ENCODE results near the gene DMPK.
A peak's percentile ranks its signal among the peaks of the same experiment; 100 is the strongest.
"Not testable (repeated sequence)": the region's sequence is repeated elsewhere in the genome, so short reads cannot be mapped to it uniquely, and the experiment has no call there.

DMPK gene

DNA sequence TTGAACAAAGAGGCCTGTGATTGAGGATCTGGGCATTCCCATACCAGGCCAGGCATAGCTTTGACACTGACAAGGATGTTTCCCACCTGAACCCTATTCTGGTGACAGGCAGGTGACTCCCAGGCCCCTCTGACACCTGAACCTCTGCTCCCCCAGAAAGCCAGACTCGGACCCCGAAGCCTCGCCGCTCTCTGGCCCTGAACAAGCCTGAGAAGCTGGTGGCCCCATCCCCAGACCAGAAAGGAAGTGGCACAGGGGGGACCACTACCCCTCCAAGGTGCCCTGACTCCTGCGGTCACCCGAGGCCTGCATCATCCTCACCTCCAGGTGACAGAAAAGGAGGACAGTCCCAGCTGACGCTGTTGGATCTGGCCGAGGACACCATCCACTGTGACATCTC, 28.0 kb downstream of the DMPK start:
- no peak for DNase-seq (ENCODE audit: low read depth, low spot score)
- no peak overlapping the region for H3K27ac ChIP-seq

DNA sequence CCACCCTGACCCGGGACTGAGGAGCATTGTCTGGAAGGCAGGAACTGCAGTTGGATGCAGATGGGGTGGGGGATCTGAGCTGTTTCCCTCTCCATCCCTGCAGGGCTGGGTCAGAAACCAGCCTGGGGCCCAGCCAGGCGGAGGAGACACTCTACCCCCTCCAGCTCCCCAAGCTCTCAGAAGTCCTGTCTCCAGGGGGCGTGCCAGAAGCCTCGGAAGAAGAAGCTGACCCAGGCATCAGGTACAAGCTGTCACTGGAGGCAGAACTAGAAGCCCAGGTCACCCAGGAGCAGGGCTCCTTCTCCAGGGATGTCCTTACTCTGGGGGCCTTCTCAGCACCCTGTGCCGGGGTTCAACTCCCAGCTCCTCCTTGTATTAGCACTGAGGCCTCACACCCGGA, 28.7 kb downstream of the DMPK start:
- no peak overlapping the region for H3K27ac ChIP-seq
- DNase-seq (ENCODE audit: low read depth, low spot score) = no peak

DNA sequence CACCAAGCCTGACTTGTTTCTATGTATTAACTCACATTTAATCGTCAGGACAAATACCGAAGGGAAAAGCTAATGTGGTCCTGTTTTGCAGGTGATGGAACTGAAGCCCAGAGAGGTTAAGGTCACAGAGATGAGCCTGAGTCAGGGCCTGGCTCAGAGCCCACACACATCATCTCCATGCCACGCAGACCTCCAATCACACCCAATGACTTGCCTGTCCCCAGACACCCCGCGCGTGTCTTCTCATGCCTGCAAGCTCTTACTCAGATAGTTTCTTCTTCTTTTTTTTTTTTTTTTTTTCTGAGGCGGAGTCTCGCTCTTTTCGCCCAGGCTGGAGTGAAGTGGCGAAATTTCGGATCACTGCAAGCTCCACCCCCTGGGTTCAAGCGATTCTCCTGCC, 29.7 kb downstream of the DMPK start:
- peak; percentile 90 for DNase-seq (ENCODE audit: low read depth, low spot score)
- peak overlapping the region; percentile 62 for H3K27ac ChIP-seq

DNA sequence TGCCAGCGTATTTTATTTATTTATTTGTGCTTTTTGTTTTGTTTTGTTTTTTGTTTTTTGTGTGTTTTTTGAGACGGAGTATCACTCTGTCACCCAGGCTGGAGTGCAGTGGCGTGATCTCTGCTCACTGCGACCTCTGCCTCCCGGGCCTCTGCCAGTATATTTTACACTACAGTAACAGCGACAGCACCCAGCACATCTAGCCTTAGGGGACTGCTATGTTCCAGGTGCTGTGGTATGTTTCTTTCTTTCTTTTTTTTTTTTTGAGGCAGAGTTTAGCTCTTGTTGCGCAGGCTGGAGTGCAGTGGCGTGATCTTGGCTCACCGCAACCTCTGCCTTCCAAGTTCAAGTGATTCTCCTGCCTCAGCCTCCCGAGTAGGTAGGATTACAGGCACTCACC, 30.8 kb downstream of the DMPK start:
- H3K27ac ChIP-seq; DNase-seq (ENCODE audit: low read depth, low spot score): not testable (repeated sequence)

DNA sequence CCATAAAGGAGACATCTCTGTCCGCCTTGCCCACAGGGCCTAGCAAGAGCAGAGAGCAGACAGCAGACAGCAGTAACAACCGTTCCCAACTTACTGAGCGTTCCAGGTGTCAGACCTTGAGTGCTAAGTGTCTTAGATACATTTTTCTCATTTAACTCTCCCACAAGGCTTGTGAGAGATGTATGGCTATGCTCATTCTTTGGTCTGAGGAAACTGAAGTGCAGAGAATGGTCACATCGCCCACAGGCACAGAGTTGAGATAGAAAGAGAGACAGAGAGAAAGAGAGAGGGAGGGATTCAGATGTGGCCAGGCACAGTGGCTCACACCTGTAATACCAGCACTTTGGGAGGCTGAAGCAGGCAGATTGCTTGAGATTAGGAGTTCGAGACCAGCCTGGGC, 34.8 kb downstream of the DMPK start:
- no peak for DNase-seq (ENCODE audit: low read depth, low spot score)
- no peak overlapping the region for H3K27ac ChIP-seq

DNA sequence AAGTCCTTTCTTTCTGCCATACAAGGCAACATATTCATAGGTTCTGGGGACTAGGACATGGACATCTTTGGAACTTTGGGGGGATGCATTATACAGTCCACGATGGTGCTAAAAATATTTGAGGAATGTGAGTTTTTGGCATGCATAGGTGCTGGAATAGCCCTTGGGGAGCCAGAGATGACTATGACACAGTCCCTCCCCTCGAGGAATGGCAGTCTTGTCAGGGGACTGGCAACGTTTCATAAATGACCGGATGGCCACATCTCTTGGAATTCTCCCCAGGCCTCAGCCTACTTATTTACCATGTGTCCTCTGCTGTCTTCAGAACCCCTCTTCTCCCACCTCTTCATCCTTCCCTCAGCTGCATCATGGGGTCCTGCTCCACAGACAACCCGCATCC, 35.4 kb downstream of the DMPK start:
- no peak for DNase-seq (ENCODE audit: low read depth, low spot score)
- H3K27ac ChIP-seq = no peak overlapping the region

DNA sequence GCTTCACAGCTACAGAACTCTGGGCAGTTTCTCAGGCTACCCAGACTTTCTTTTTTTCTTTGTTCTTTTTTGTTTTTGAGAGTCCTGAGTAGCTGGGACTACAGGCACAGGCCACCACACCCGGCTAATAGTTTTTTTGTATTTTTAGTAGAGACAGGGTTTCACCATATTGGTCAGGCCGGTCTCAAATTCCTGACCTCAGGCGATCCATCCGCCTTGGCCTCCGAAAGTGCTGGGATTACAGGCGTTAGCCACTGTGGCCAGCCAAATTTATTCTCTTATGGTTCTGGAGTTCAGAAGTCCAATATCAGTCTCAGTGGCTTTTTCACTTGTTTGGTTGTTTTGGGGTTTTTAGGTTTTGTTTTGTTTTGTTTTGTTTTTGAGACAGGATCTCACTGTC, 36.7 kb downstream of the DMPK start:
- H3K27ac ChIP-seq = no peak overlapping the region
- DNase-seq (ENCODE audit: low read depth, low spot score) = no peak

DNA sequence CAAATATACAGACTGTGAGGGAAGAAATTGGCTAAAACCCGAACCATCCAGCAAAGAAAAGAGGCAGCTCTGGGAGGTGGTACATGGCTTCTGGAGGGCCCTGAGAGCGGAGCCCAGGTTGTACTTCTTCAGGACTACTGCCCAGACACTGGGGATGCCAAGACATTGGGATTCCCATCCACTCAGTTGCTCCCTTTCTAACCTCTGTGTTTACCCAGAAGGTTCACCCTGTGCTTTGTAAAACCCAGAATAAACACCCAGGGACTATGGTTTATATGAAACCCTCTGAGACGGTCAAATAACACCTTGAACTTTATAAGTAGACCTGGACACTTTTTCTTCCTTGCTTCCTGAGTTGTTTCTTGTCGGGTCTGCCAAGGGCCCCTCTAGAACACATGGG, 39.3 kb downstream of the DMPK start:
- no peak overlapping the region for H3K27ac ChIP-seq
- DNase-seq (ENCODE audit: low read depth, low spot score) = no peak

DNA sequence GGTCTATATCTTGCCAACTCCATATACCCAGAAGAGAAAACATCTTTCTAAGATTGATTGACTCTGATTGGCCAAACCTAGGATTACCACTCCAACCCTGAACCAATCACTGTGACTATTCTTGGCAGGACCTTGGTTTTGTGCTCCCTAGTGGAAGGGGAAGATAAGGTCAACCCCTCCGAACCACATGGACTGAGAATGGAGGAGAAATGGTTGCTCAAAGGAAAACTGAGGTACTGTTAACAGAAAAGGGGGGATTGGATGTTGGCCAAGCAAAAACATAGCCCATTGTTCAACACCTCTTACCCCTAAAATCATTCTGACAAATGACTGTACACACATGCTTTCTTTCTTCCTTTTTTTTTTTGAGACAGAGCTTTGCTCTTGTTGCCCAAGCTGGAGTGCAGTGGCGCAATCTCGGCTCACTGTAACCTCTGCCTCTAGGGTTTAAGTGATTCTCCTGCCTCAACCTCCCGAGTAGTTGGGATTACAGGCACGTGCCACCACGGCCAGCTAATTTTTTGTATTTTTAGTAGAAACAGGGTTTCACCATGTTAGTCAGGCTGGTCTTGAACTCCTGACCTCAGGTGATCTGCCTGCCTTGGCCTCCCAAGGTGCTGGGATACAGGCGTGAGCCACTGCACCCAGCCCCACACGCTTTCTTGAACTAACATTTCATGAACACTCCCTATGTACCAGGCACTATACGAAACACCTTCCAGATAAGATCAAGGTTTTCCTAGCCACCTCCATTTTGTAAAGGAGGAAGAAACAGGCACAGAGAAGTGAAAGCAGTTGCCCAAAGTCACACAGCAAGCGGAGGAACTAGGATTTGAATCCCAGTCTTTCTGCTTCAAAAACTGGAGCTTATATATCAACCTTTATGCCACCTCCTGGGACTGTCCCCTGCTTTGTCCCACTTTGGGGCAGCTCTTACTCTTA, 42.5 kb downstream of the DMPK start:
- H3K27ac ChIP-seq = no peak overlapping the region
- no peak for DNase-seq (ENCODE audit: low read depth, low spot score)

DNA sequence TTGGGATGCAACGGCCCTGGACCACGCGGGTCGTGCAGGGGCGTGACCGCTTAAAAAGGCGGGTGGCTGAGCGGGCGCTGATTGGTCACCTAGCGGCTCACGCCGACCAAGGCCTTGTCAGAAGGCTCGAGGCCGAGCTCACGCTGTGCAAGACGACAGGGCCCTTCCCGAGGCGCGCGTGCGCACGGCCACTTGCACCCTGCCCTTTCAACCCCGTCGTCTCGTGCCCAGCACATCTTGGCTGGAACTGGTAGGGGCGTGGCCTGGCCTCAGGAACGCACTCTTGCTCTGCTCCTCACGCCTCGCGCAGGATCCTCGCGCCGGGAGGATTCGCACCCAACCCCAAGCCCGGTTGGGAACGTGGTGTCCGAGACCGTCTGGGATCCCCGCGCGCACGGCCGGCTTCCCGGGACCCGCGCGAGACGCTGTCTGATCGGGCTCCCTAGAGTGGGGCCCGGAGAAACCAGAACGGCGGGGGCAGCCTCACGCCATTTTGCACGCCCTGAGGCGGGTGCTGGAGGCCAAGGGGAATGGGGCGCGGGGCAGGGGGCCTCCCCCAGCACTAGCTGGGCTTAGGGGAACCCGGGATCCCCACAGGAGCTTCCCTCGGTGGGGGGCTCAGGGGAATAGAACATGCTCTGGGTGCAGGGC, 49.0 kb downstream of the DMPK start, which contains the start of gene MEIOSIN:
TSS of gene MEIOSIN (plus strand) at position 280 of the 651 bp plus-strand sequence. CDS start 1,938 bp downstream, outside the sequence.
- H3K27ac ChIP-seq = no peak within 1 kb of the TSS
- DNase-seq (ENCODE audit: low read depth, low spot score) = no peak

DNA sequence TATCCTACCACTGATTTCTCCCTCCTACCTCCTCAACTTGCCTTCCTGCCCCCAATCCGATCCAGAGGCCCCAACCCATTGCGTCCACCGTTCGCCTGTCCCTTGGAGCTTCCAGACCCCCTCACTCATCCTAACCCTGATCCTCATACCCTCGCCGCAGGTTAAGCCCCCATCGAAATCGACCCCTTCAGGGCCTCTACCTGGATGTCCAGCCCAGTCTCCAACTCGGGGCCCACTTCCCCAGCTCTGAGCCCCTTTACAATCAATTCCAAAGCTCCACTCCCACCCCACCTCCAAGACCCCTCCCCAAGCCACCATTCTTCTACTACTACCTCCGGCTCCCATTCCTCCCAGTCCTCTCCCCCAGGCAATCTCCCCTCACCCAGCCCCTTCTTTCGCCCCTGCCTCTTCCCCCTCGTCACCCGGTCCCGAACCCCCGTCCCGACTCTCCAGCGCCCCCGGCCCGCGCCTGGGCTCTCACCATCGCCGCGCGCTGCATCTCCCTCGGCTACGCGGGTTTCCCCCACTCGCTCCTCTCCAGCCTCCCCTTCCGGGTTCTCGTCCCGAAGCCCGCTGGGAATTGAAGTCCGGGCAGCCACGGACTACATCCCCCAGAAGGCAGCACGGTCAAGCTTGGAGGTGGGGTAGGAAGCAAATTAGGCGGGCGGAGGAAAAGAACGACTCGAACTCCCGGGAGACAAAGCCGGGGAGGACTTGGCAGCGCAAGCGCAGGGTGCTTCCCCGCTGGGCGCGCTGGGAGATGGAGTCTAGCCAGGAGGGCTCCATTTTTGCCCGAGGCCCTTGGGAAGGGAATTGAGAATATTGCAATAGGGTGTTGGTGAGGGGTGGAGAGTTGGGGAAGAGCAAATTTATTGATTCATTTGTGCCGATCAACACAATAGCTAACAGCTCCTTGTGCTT, 51.7 kb downstream of the DMPK start, which contains the start of gene FBXO46:
TSS of gene FBXO46 (minus strand) at position 529 of the 921 bp plus-strand sequence. CDS start 17,401 bp downstream, outside the sequence.
- peak within 1 kb of the TSS; percentile 73 for H3K27ac ChIP-seq
- peak; percentile 89 for DNase-seq (ENCODE audit: low read depth, low spot score)

DNA sequence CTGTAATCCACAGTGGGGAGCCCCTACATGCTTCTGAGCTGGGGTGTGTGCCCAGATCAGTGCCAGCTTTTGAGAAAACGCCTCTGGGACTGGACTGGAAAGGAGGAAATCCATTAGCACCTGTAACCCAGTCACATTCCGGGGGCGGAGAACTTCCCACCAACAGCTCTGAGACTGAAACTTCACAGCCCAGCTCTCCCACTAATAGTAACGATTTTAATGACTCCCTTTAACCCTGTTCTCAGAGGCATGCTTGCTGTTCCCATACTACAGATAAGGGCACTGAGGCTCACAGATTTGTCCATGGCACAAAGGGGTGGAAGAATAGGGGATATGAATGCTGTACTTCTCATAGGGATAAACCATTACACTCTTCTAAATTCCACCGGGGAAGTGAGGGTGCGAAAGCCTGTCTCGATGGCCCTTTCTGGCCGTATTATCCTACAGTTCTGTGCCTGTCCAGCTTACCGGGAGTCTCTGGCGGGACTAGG, 52.4 kb downstream of the DMPK start:
- DNase-seq (ENCODE audit: low read depth, low spot score) = no peak
- H3K27ac ChIP-seq = peak overlapping the region; percentile 73

DNA sequence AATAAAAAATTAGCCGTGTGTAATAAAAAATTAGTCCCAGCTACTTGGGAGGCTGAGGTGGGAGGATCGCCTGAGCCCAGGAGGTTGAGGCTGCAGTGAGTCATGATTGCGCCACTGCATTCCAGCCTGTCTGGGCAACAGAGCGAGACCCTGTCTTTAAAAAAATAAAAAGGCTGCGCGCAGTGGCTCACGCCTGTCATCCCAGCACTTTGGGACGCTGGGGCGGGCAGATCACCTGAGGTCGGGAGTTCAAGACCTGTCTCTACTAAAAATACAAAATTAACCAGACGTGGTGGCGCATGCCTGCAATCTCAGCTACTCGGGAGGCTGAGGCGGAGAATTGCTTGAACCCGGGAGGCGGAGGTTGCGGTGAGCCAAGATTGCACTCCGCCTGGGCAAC, 53.6 kb downstream of the DMPK start:
- H3K27ac ChIP-seq; DNase-seq (ENCODE audit: low read depth, low spot score): not testable (repeated sequence)

DNA sequence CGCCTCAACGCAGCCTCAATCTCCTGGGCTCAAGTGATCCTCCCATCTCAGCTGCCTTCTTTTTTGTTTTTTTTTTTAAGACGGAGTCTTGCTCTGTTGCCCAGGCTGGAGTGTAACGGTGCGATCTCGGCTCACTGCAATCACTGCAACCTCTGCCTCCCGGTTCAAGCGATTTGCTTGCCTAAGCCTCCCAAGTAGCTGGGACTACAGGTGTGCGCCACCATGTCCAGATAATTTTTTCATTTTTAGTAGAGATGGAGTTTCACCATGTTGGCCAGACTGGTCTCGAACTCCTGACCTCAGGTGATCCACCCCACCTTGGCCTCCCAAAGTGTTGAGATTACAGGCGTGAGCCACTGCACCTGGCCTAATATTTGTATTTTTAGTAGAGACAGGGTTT, 62.2 kb downstream of the DMPK start:
- DNase-seq (ENCODE audit: low read depth, low spot score) = not testable (repeated sequence)
- H3K27ac ChIP-seq = peak overlapping the region; percentile 97

All from epithelial cell of prostate (primary cell).